Astrocyte of the spinal cord (primary cell): ENCODE measurements around the gene WBP4.
A peak's percentile ranks its signal among the peaks of the same experiment; 100 is the strongest.

Source experiments
- DNase-seq: peaks from one replicate; pipeline ENCODE4 v3.0.0; 2011; ENCODE audit warnings: low read depth, low spot score
- H3K4me3 ChIP-seq: 2 replicates; pipeline ENCODE4 v1.5.1; 2011; ENCODE audit warnings: low read depth, mild to moderate bottlenecking, low read length, moderate library complexity
- in situ Hi-C: cut with HindIII; loops from 2 replicates; pipeline ENCODE4 v1.10.0; 2017; ENCODE audit warnings: low sequenced_read_pairs
- TF ChIP-seq, protein P1 (sequence below): IDR thresholded peaks from 2 replicates; pipeline ENCODE4 v1.5.1; 2012; ENCODE audit warnings: low read depth, mild to moderate bottlenecking, low read length, inconsistent platforms

Gene WBP4

GRCh38 chr13:41017817-41018601, 43.3 kb upstream of the WBP4 start:
- in situ Hi-C loops = no loop called here
- H3K4me3 ChIP-seq = no peak overlapping the region
- TF ChIP-seq, protein P1, sequence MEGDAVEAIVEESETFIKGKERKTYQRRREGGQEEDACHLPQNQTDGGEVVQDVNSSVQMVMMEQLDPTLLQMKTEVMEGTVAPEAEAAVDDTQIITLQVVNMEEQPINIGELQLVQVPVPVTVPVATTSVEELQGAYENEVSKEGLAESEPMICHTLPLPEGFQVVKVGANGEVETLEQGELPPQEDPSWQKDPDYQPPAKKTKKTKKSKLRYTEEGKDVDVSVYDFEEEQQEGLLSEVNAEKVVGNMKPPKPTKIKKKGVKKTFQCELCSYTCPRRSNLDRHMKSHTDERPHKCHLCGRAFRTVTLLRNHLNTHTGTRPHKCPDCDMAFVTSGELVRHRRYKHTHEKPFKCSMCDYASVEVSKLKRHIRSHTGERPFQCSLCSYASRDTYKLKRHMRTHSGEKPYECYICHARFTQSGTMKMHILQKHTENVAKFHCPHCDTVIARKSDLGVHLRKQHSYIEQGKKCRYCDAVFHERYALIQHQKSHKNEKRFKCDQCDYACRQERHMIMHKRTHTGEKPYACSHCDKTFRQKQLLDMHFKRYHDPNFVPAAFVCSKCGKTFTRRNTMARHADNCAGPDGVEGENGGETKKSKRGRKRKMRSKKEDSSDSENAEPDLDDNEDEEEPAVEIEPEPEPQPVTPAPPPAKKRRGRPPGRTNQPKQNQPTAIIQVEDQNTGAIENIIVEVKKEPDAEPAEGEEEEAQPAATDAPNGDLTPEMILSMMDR = no peak
- DNase-seq = no peak

DNA sequence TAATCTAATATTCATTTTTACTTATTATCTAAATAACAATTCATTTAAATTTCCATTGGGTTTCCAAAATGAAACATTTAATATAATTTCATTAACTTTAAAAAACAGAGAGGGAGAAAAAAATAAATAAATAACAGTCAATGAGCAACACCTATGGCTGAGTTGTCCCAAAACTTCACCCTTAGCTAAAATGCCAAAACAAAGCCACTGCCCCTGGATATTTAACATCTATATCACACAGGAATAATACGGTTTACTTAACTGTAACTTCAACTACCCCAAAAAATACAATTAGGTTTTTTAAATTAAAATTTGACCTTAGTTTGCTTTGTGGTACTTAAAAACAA, 42.7 kb upstream of the WBP4 start:
- H3K4me3 ChIP-seq = peak overlapping the region; percentile 17
- no peak for DNase-seq
- in situ Hi-C loops = no loop called here
- TF ChIP-seq, protein P1 = no peak

- in situ Hi-C loops = no loop called here
- TF ChIP-seq, protein P1 = no peak
- peak; percentile 70 for DNase-seq
- H3K4me3 ChIP-seq = peak within 1 kb of the TSS; percentile 17
Measured at GRCh38 chr13:41019011-41019487, 42.3 kb upstream of the WBP4 start, which contains the start of gene ELF1. TSS of gene ELF1 (minus strand) at chr13:41019316. CDS start at chr13:40982054, 37,262 bp downstream.

- no peak overlapping the region for H3K4me3 ChIP-seq
- no peak for DNase-seq
- in situ Hi-C loops = no loop called here
- TF ChIP-seq, protein P1 = no peak
Measured at GRCh38 chr13:41019578-41020347, 41.5 kb upstream of the WBP4 start.

- TF ChIP-seq, protein P1 = no peak
- DNase-seq = no peak
- no peak overlapping the region for H3K4me3 ChIP-seq
- in situ Hi-C loops = no loop called here
Measured at GRCh38 chr13:41025518-41025917, 35.8 kb upstream of the WBP4 start.

DNA sequence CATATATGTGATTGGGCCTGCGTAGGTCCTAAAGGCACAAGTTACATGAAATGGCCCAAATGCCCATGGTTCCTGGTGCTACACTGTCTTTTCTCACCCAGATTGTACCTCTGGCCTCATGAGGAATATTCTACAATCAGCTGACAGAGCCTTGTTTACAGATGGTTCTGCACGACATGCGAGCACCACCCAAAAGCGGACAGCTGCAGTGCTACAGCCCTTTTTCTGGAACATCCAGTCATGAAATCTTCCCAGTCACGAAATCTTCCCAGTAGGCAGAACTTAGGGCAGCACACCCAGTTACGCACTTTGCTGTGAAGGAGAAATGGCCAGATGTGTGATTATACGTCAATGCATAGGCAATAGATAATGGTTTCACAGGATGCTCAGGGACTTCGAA, 34.5 kb upstream of the WBP4 start:
- in situ Hi-C loops = no loop called here
- no peak overlapping the region for H3K4me3 ChIP-seq
- DNase-seq = no peak
- TF ChIP-seq, protein P1 = no peak
